Lower leg skin (tissue), 4 donors: Measurements from ENCODE around the gene TUBAL3. TPM values are rescaled to one million over a fixed set of nuclear protein-coding genes. Genes with fewer than 3 reads are reported as not detected.

ENCODE experiments used
- DNase-seq, 2 donors: peaks; one replicate each; pipeline ENCODE4 v3.0.0-alpha.2; 2019; ENCODE audit warnings: low spot score in 2 of 2
- H3K4me3 ChIP-seq: fragments of 200-600 bp; sonication (generic); 2 replicates; pipeline ENCODE4 v1.5.1; 2017; ENCODE audit warnings: mild to moderate bottlenecking, low read depth; ENCODE audit not compliant: poor library complexity, severe bottlenecking
- POLR2A ChIP-seq, 2 donors: fragments of 450-650 bp; IDR thresholded peaks; one replicate each; pipeline ENCODE4 v1.6.1; 2016 to 2017; ENCODE audit warnings: antibody characterized with exemption in 2 of 2, mild to moderate bottlenecking in 1 of 2, moderate library complexity in 1 of 2
- WGBS, 2 donors: methylation state at CpG; one replicate each; pipeline ENCODE4 v1.1.5; 2018; 5-methylcytosine and 5-hydroxymethylcytosine counted together
- intact Hi-C: fragments of 100-400 bp; cut with DNase I; formaldehyde crosslinking; loops from one replicate; pipeline ENCODE4 v1.15.0; 2023; ENCODE audit warnings: low total_unique reads
- total RNA-seq, 4 donors: library from RNA; depleted of rRNA; stranded (reverse); fragments of >200 nt; gene quantifications; one replicate each; pipeline ENCODE4 v1.1.0, GENCODE V29; 2016
- TF ChIP-seq, protein P1 (sequence below), 3 donors: fragments of 450-650 bp; IDR thresholded peaks; one replicate each; pipeline ENCODE4 v1.5.1; 2016; ENCODE audit warnings: antibody characterized with exemption in 3 of 3, mild to moderate bottlenecking in 3 of 3, moderate library complexity in 2 of 3

TUBAL3 gene
- total RNA-seq, 4 donors from 2014 or later = 0.93 to 1.0 TPM; not detected in 2

DNA sequence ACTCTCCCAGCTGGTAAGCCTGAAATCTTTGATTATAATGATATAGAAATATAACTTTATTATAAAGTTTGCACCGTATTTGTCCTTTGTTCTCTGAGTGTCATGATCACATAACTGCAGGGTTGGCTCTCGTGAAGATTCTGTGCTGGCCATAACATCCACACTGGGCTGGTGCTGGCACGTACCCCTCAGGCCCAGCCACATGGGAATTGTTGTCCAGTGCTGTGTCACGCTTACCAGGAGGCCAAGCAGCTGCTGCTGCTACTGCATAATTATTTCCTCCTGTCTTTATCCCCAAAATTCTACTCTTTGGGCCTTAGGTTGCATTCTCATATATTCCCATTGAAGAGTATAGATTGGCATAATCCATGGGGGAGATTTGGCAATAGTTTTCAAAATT is 60.6 kb downstream of the TUBAL3 start:
- TF ChIP-seq, protein P1, sequence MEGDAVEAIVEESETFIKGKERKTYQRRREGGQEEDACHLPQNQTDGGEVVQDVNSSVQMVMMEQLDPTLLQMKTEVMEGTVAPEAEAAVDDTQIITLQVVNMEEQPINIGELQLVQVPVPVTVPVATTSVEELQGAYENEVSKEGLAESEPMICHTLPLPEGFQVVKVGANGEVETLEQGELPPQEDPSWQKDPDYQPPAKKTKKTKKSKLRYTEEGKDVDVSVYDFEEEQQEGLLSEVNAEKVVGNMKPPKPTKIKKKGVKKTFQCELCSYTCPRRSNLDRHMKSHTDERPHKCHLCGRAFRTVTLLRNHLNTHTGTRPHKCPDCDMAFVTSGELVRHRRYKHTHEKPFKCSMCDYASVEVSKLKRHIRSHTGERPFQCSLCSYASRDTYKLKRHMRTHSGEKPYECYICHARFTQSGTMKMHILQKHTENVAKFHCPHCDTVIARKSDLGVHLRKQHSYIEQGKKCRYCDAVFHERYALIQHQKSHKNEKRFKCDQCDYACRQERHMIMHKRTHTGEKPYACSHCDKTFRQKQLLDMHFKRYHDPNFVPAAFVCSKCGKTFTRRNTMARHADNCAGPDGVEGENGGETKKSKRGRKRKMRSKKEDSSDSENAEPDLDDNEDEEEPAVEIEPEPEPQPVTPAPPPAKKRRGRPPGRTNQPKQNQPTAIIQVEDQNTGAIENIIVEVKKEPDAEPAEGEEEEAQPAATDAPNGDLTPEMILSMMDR (IDR thresholded peaks at IDR 0.05) = no peak
- no peak for TF ChIP-seq POLR2A (IDR thresholded peaks at IDR 0.05)
- 70 to 88% methylated on average over 4 of the region's 4 CpGs for WGBS, 2 donors
- intact Hi-C loops = no loop called here
- no peak for DNase-seq
- H3K4me3 ChIP-seq = no peak overlapping the region

DNA sequence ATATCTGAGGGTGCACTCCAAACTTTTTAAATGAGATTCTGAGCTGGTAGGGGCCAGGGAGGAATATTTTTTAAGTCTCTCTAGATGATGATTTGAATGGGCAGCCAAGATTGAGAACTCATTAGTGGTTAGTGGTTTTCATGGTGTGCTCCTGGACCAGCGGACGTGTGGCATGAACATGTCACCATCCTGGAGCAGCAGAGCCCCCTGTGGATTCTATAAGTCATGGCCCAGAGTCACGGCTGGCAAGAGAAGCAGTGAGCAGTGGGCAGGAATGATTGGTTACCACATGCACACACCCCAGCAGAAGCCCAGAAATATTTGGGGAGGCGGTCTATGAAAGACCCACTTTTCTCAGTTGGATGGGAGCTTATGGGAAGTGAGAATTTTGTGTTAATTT is 61.1 kb downstream of the TUBAL3 start:
- TF ChIP-seq, protein P1 (IDR thresholded peaks at IDR 0.05) = no peak
- TF ChIP-seq POLR2A (IDR thresholded peaks at IDR 0.05) = no peak
- WGBS, 2 donors = 68 to 76% methylated on average over 4 of the region's 4 CpGs
- no peak for DNase-seq
- intact Hi-C loops = no loop called here
- no peak overlapping the region for H3K4me3 ChIP-seq

Other genes starting within 250 kb of the TUBAL3 start
- not detected for gene AKR1C8, start 219.7 kb downstream of the TUBAL3 start, total RNA-seq
- not detected for gene AKR1C4, start 208.0 kb downstream of the TUBAL3 start, total RNA-seq
- not detected for gene UCN3, start 39.9 kb downstream of the TUBAL3 start, total RNA-seq
- 100 to 1,000 TPM in 1 of 4 donors, 10 to 100 TPM in 3; 64.3 to 124 (median 77.2) TPM for gene NET1, start 7.7 kb upstream of the TUBAL3 start, total RNA-seq
- 1,000 to 10,000 TPM; 5,202 to 6,742 (median 5,683) TPM for gene CALML5, start 94.7 kb upstream of the TUBAL3 start, total RNA-seq
- gene CALML3, start 120.1 kb upstream of the TUBAL3 start, total RNA-seq = 100 to 1,000 TPM in 2 of 4 donors, 10 to 100 TPM in 2; 43.4 to 181 (median 90.7) TPM